Mesendoderm (in vitro differentiated cells): ENCODE results near the gene PPARGC1A.

Experiments used
- DNase-seq: peaks from one replicate; pipeline ENCODE4 v3.0.0; 2013
- H2AK5ac ChIP-seq: 2 replicates; pipeline ENCODE4 v1.6.1; 2013; ENCODE audit warnings: low read length, inconsistent platforms
- H2BK120ac ChIP-seq: 2 replicates; pipeline ENCODE4 v1.6.1; 2013; ENCODE audit warnings: low read depth, mild to moderate bottlenecking, low read length, moderate library complexity, mixed read lengths
- H2BK15ac ChIP-seq: replicated peaks from 2 replicates; pipeline ENCODE4 v1.6.1; 2013; ENCODE audit warnings: low read depth, mild to moderate bottlenecking, moderate library complexity
- H2BK5ac ChIP-seq: 2 replicates; pipeline ENCODE4 v1.6.1; 2013; ENCODE audit warnings: low read length, inconsistent platforms
- H3K18ac ChIP-seq: 2 replicates; pipeline ENCODE4 v1.6.1; 2013; ENCODE audit warnings: mild to moderate bottlenecking, low read length, mixed read lengths
- H3K23ac ChIP-seq: one replicate; pipeline ENCODE4 v1.6.1; 2013; ENCODE audit warnings: low read length
- H3K27ac ChIP-seq: 2 replicates; pipeline ENCODE4 v1.5.1; 2013; ENCODE audit warnings: low read depth, mild to moderate bottlenecking, inconsistent platforms, low read length, moderate library complexity
- H3K27me3 ChIP-seq: 2 replicates; pipeline ENCODE4 v1.6.1; 2013; ENCODE audit warnings: low read length, control low read depth, mild to moderate bottlenecking, inconsistent platforms; ENCODE audit not compliant: insufficient read depth, poor library complexity
- H3K36me3 ChIP-seq: 2 replicates; pipeline ENCODE4 v1.6.1; 2013; ENCODE audit warnings: low read length, inconsistent platforms; ENCODE audit not compliant: control insufficient read depth, insufficient read depth
- H3K4ac ChIP-seq: one replicate; pipeline ENCODE4 v1.6.1; 2013; ENCODE audit warnings: low read depth, mild to moderate bottlenecking, low read length, moderate library complexity
- H3K4me1 ChIP-seq: 2 replicates; pipeline ENCODE4 v1.6.1; 2013; ENCODE audit warnings: low read depth, low read length, inconsistent platforms; ENCODE audit not compliant: control insufficient read depth
- H3K4me2 ChIP-seq: 2 replicates; pipeline ENCODE4 v1.6.1; 2013; ENCODE audit warnings: low read length
- H3K4me3 ChIP-seq: 2 replicates; pipeline ENCODE4 v1.5.1; 2013; ENCODE audit warnings: mild to moderate bottlenecking, low read length
- H3K56ac ChIP-seq: one replicate; pipeline ENCODE4 v1.6.1; 2013; ENCODE audit warnings: low read length
- H3K79me1 ChIP-seq: 2 replicates; pipeline ENCODE4 v1.6.1; 2013; ENCODE audit warnings: low read length, inconsistent platforms
- H3K79me2 ChIP-seq: 2 replicates; pipeline ENCODE4 v1.6.1; 2013; ENCODE audit warnings: mild to moderate bottlenecking, low read length; ENCODE audit not compliant: control insufficient read depth, insufficient read depth
- H3K9ac ChIP-seq: 2 replicates; pipeline ENCODE4 v1.6.1; 2013; ENCODE audit warnings: low read length, inconsistent platforms
- H4K5ac ChIP-seq: one replicate; pipeline ENCODE4 v1.6.1; 2013; ENCODE audit warnings: low read length
- H4K8ac ChIP-seq: one replicate; pipeline ENCODE4 v1.6.1; 2013; ENCODE audit warnings: low read depth, mild to moderate bottlenecking, control low read depth, low read length, moderate library complexity
- WGBS: extraction: QIAGEN DNeasy Blood & Tissue Kit; methylation state at CpG from one replicate; pipeline ENCODE4 v1.1.7; 2013; ENCODE audit warnings: low lambda C conversion rate, missing lambda C conversion rate; ENCODE audit not compliant: insufficient coverage; ENCODE audit errors: extremely low coverage; 5-methylcytosine and 5-hydroxymethylcytosine counted together

The PPARGC1A gene

GRCh38 chr4:23782778-23783437 is 106.9 kb downstream of the PPARGC1A start:
- Histone ChIP-seq H3K4me3 (no peak overlapping the region), H2AK5ac (no peak overlapping the region), H3K9ac (no peak overlapping the region), H3K36me3 (no peaks in the 10 kb centered on the region), H4K8ac (no peak overlapping the region), H3K4me2 (no peak overlapping the region), H3K27me3 (no peaks in the 10 kb centered on the region), H3K27ac (no peak overlapping the region), H2BK120ac (no peak overlapping the region), H3K79me2 (no peaks in the 10 kb centered on the region), H3K23ac (no peak overlapping the region), H3K4ac (no peak overlapping the region), H2BK5ac (no peak overlapping the region), H3K18ac (no peak overlapping the region), H3K4me1 (no peaks in the 10 kb centered on the region), H3K79me1 (no peaks in the 10 kb centered on the region), H3K56ac (no peak overlapping the region), H4K5ac (no peak overlapping the region), H2BK15ac (no peak overlapping the region)
- WGBS: no CpG with 5 or more reads among the region's 6 CpGs
- peak; percentile 25 for DNase-seq

- Histone ChIP-seq H2BK120ac (peak overlapping the region; percentile 6), H3K27me3 (no peaks in the 10 kb centered on the region), H3K36me3 (no peaks in the 10 kb centered on the region), H3K9ac (no peak overlapping the region), H3K18ac (no peak overlapping the region), H3K4me2 (no peak overlapping the region), H3K4ac (no peak overlapping the region), H3K27ac (no peak overlapping the region), H2AK5ac (no peak overlapping the region), H3K79me1 (no peaks in the 10 kb centered on the region), H3K56ac (no peak overlapping the region), H3K79me2 (no peaks in the 10 kb centered on the region), H2BK5ac (no peak overlapping the region), H4K5ac (no peak overlapping the region), H3K23ac (no peak overlapping the region), H3K4me3 (no peak overlapping the region), H2BK15ac (no peak overlapping the region), H4K8ac (no peak overlapping the region), H3K4me1 (peaks cover 4% of the 10 kb centered on the region)
- WGBS: no CpG with 5 or more reads among the region's 7 CpGs
- no peak for DNase-seq
These were observed 110.0 kb downstream of the PPARGC1A start for GRCh38 chr4:23779839-23780238.

- Histone ChIP-seq H2BK15ac (no peak overlapping the region), H4K5ac (no peak overlapping the region), H3K4me1 (peaks cover 6% of the 10 kb centered on the region), H3K23ac (no peak overlapping the region), H2BK120ac (peak overlapping the region; percentile 6), H3K27ac (no peak overlapping the region), H3K9ac (no peak overlapping the region), H3K4me2 (no peak overlapping the region), H4K8ac (no peak overlapping the region), H3K79me1 (no peaks in the 10 kb centered on the region), H2AK5ac (no peak overlapping the region), H3K4me3 (no peak overlapping the region), H3K4ac (no peak overlapping the region), H3K18ac (no peak overlapping the region), H2BK5ac (no peak overlapping the region), H3K56ac (no peak overlapping the region), H3K79me2 (no peaks in the 10 kb centered on the region), H3K36me3 (no peaks in the 10 kb centered on the region), H3K27me3 (no peaks in the 10 kb centered on the region)
- DNase-seq: no peak
- WGBS: no CpG with 5 or more reads among the region's 6 CpGs
These were observed 110.4 kb downstream of the PPARGC1A start for GRCh38 chr4:23779422-23779821.

GRCh38 chr4:23775694-23776093 is 114.2 kb downstream of the PPARGC1A start:
- H2BK5ac ChIP-seq: no peak overlapping the region
- no peak overlapping the region for H3K4me3 ChIP-seq
- H4K8ac ChIP-seq: no peak overlapping the region
- H3K4me1 ChIP-seq: peaks cover 6% of the 10 kb centered on the region
- H3K23ac ChIP-seq: no peak overlapping the region
- no peak overlapping the region for H3K18ac ChIP-seq
- H3K56ac ChIP-seq: no peak overlapping the region
- H2AK5ac ChIP-seq: no peak overlapping the region
- no peak overlapping the region for H2BK120ac ChIP-seq
- no peak overlapping the region for H3K27ac ChIP-seq
- no peak overlapping the region for H2BK15ac ChIP-seq
- no peak overlapping the region for H3K9ac ChIP-seq
- no peak overlapping the region for H3K4me2 ChIP-seq
- no peaks in the 10 kb centered on the region for H3K79me2 ChIP-seq
- no peak overlapping the region for H4K5ac ChIP-seq
- H3K27me3 ChIP-seq: no peaks in the 10 kb centered on the region
- no peaks in the 10 kb centered on the region for H3K36me3 ChIP-seq
- peak; percentile 35 for DNase-seq
- H3K4ac ChIP-seq: no peak overlapping the region
- H3K79me1 ChIP-seq: no peaks in the 10 kb centered on the region

GRCh38 chr4:23774909-23775308 is 114.9 kb downstream of the PPARGC1A start:
- Histone ChIP-seq H3K23ac (no peak overlapping the region), H2BK15ac (no peak overlapping the region), H3K36me3 (no peaks in the 10 kb centered on the region), H3K4me1 (peaks cover 6% of the 10 kb centered on the region), H3K4me2 (no peak overlapping the region), H2AK5ac (no peak overlapping the region), H3K56ac (no peak overlapping the region), H3K4ac (no peak overlapping the region), H4K8ac (no peak overlapping the region), H3K27me3 (no peaks in the 10 kb centered on the region), H2BK5ac (no peak overlapping the region), H3K79me1 (no peaks in the 10 kb centered on the region), H3K9ac (no peak overlapping the region), H3K79me2 (no peaks in the 10 kb centered on the region), H4K5ac (no peak overlapping the region), H3K18ac (no peak overlapping the region), H3K27ac (no peak overlapping the region), H2BK120ac (no peak overlapping the region), H3K4me3 (no peak overlapping the region)
- no CpG with 5 or more reads among the region's 5 CpGs for WGBS
- peak; percentile 22 for DNase-seq
